AG09309 (cell line): Measurements from ENCODE around the gene CRTC3.
A peak's percentile ranks its signal among the peaks of the same experiment; 100 is the strongest.
"Not testable (repeated sequence)": the region's sequence is repeated elsewhere in the genome, so short reads cannot be mapped to it uniquely, and the experiment has no call there.

Experiments used
- DNase-seq: peaks from one replicate; pipeline ENCODE4 v3.0.0-alpha.2; 2010; ENCODE audit warnings: low read depth
- H3K4me3 ChIP-seq: 2 replicates; pipeline ENCODE4 v1.5.1; 2011; ENCODE audit warnings: mild to moderate bottlenecking, low read depth, low read length, moderate library complexity; ENCODE audit not compliant: control insufficient read depth
- TF ChIP-seq, protein P1 (sequence below): IDR thresholded peaks from 2 replicates; pipeline ENCODE4 v1.5.1; 2011; ENCODE audit warnings: mild to moderate bottlenecking, low read depth, low read length, inconsistent platforms; ENCODE audit not compliant: insufficient read depth, control insufficient read depth; ENCODE audit errors: missing control alignments

CRTC3 gene

DNA sequence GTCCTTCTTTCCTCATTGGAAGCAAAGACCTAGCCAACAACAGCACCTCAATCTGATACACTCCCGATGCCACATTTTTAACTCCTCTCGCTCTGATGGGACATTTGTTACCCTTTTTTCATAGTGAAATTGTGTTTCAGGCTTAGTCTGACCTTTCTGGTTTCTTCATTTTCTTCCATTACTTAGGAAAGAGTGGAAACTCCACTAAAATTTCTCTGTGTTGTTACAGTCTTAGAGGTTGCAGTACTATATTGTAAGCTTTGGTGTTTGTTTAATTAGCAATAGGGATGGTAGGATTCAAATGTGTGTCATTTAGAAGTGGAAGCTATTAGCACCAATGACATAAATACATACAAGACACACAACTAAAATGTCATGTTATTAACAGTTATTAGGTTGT, 29.6 kb upstream of the CRTC3 start:
- no peak for DNase-seq
- TF ChIP-seq, protein P1, sequence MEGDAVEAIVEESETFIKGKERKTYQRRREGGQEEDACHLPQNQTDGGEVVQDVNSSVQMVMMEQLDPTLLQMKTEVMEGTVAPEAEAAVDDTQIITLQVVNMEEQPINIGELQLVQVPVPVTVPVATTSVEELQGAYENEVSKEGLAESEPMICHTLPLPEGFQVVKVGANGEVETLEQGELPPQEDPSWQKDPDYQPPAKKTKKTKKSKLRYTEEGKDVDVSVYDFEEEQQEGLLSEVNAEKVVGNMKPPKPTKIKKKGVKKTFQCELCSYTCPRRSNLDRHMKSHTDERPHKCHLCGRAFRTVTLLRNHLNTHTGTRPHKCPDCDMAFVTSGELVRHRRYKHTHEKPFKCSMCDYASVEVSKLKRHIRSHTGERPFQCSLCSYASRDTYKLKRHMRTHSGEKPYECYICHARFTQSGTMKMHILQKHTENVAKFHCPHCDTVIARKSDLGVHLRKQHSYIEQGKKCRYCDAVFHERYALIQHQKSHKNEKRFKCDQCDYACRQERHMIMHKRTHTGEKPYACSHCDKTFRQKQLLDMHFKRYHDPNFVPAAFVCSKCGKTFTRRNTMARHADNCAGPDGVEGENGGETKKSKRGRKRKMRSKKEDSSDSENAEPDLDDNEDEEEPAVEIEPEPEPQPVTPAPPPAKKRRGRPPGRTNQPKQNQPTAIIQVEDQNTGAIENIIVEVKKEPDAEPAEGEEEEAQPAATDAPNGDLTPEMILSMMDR = no peak
- no peak overlapping the region for H3K4me3 ChIP-seq

DNA sequence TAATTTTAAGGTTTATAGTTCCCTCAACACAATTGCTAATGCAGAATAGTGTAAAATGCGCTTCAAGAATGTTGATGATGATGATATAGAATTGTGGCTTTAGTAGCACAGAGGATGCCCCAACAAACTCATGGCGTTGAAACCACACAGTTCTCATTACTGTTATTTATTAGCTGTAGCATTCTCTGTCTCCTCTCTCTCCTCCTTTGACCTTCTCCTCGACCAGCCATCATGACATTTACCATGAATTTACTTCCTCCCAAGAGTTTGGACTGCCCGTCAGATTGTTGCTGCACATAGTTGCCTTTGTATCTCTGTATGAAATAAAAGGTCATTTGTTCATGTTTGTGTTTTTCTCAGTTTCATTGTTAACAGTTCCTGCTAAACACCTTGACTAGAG, 27.8 kb upstream of the CRTC3 start:
- TF ChIP-seq, protein P1 = no peak
- H3K4me3 ChIP-seq = no peak overlapping the region
- no peak for DNase-seq

DNA sequence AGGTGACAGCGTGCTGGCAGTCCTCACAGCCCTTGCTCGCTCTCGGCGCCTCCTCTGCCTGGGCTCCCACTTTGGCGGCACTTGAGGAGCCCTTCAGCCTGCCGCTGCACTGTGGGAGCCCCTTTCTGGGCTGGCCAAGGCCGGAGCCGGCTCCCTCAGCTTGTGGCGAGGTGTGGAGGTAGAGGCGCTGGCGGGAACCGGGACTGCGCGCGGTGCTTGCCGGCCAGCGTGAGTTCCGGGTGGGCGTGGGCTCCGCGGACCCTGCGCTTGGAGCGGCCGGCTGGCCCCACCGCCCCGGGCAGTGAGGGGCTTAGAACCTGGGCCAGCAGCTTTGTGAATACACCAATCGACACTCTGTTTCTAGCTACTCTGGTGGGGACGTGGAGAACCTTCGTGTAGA, 18.9 kb upstream of the CRTC3 start:
- not testable (repeated sequence) for H3K4me3 ChIP-seq, DNase-seq

DNA sequence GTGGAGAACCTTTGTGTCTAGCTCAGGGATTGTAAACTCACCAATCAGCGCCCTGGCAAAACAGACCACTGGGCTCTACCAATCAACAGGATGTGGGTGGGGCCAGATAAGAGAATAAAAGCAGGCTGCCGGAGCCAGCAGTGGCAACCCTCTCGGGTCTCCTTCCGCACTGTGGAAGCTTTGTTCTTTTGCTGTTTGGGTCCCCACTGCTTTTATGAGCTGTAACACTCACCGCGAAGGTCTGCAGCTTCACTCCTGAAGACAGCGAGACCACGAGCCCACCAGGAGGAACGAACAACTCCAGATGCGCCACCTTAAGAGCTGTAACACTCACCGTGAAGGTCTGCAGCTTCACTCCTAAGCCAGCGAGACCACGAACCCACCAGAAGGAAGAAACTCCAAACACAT, 18.5 kb upstream of the CRTC3 start:
- H3K4me3 ChIP-seq, DNase-seq: not testable (repeated sequence)

DNA sequence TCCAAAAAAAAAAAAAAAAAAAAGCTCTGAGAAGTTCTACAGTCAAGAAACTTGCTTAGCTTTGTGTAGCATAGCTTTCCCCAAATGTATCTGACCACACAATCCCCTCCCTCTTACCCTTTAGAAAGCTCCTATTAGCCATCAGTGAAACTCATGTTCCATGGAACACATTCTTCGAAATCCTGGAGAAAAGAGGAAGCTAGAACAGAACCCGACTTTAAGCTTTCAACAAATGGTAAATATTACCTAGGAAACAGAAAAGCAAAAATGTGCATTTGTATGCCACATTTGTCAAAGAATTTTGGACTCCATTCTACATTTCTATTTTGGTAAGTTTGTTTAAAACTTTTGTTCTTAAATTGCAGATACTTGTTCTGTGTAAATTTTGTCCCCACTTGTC, 17.4 kb upstream of the CRTC3 start:
- no peak for DNase-seq
- TF ChIP-seq, protein P1 = no peak
- no peak overlapping the region for H3K4me3 ChIP-seq

DNA sequence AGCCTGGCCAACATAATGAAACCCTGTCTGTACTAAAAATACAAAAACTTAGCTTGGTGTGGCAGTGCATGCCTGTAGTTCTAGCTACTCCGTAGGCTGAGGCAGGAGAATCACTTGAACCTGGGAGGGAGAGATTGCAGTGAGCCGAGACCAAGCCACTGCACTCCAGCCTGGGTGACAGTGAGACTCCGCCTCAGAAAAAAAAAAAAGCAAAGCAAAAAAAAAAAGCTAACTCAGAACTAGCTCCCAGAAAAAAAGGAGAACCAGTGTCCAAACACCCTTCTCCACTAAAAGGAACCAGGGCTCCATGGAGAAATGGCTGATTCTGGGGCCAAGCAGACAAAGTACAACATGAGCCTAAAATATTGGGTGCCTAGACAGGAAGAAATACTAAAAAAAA, 16.7 kb upstream of the CRTC3 start:
- DNase-seq = no peak
- no peak overlapping the region for H3K4me3 ChIP-seq
- TF ChIP-seq, protein P1 = no peak

DNA sequence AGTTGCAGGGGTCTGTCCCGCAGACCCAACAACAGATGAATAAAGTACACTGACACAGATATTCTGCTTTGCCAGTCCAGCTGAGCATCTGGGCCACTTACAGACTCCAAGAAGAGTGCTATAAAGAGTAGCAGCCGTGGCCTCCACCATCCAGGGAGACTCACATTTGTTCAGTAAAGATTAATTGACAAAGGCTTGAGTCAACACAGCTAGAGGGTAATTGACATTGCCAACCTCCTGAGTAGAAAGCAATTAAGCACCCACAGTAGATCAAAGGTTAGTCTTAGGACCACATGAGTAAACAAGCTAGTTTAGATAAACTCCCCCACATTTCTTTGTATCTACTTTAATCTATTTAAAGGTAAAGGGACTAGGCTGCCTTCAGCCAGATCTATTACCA, 16.3 kb upstream of the CRTC3 start:
- TF ChIP-seq, protein P1 = no peak
- H3K4me3 ChIP-seq = no peak overlapping the region
- DNase-seq = no peak

DNA sequence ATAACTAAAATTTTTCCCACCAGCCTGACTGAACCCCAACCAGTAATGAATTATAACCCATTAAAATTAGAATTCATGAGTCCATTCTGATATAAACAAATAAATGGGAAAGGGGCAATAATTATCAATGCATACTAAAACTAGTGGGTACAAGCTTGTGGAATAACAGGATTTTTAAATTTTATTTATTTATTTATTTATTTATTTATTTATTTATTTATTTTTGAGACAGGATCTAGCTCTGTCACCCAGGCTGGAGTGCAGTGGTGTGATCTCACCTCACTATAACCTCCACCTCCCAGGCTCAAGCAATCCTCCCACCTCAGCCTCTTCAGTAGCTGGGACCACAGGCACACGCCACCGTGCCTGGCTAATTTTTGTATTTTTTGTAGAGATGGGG, 15.8 kb upstream of the CRTC3 start:
- H3K4me3 ChIP-seq, DNase-seq: not testable (repeated sequence)

DNA sequence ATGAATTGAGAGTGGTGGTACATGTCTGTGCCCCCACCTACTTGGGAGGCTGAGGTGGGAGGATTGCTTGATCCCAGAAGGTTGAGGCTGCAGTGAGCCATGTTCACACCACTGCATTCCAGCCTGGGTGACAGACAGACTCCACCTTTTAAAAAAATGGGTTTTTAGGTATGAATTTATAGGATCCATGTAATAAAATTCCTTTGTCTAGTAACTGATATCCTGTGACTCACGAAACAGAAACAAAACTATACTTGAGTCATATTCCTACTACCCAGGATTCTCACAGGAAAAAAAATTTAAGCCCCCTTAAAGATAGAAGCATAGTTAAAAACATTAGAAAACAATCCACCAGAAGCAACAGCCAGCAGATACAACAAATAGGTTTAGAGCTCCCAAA, 10.0 kb upstream of the CRTC3 start:
- TF ChIP-seq, protein P1 = no peak
- peak; percentile 16 for DNase-seq
- no peak overlapping the region for H3K4me3 ChIP-seq
